CD4-positive, alpha-beta T cell (primary cell): ENCODE data around the gene NRL. TPM values are rescaled to one million over a fixed set of nuclear protein-coding genes. Genes with fewer than 3 reads are reported as not detected.

ENCODE experiments used
- ATAC-seq: fragments of 200-7000 bp; cut with Tn5 transposase; one replicate; pipeline ENCODE4 v1.10.0; 2022; ENCODE audit warnings: mild to moderate bottlenecking; ENCODE audit not compliant: poor library complexity
- CTCF ChIA-PET: fragments of 350-600 bp; sonication (Branson Sonifier 250); formaldehyde crosslinking; loops from one replicate; lab custom pipeline; 2021; ENCODE audit warnings: antibody characterized with exemption, inconsistent platforms; lab: Charles Lee
- POLR2A ChIA-PET: fragments of 350-600 bp; sonication (Branson Sonifier 250); formaldehyde crosslinking; loops from one replicate; lab custom pipeline; 2021; ENCODE audit warnings: antibody characterized with exemption, inconsistent platforms; lab: Charles Lee
- DNase-seq, 14 experiments: peaks; one replicate each; pipeline ENCODE4 v3.0.0-alpha.2; 2013 to 2020; ENCODE audit warnings: mixed read lengths in 2 of 14
- H3K27ac ChIP-seq, 2 donors: one replicate each; pipeline versions ENCODE4 v1.5.1 to v1.7.0; 2013; ENCODE audit warnings: low read length in 2 of 2, low read depth in 1 of 2, mild to moderate bottlenecking in 1 of 2
- H3K27me3 ChIP-seq, 2 experiments: 1 replicate in 1 of 2; 2 replicates in 1 of 2; pipeline versions ENCODE4 v1.6.1 to v1.7.0; 2013; ENCODE audit warnings: low read length in 2 of 2, control low read depth in 1 of 2, mild to moderate bottlenecking in 1 of 2, moderate library complexity in 1 of 2; ENCODE audit not compliant: insufficient read depth in 2 of 2, control insufficient read depth in 1 of 2
- H3K36me3 ChIP-seq: one replicate; pipeline ENCODE4 v1.6.1; 2013; ENCODE audit warnings: low read length, control low read depth; ENCODE audit not compliant: insufficient read depth
- H3K4me1 ChIP-seq: one replicate; pipeline ENCODE4 v1.6.1; 2013; ENCODE audit warnings: low read length, control low read depth; ENCODE audit not compliant: insufficient read depth
- H3K4me3 ChIP-seq: one replicate; pipeline ENCODE4 v1.5.1; 2013; ENCODE audit warnings: mild to moderate bottlenecking, low read length, moderate library complexity
- H3K9me3 ChIP-seq, 2 experiments: 1 replicate in 1 of 2; 2 replicates in 1 of 2; pipeline versions ENCODE4 v1.6.1 to v1.7.0; 2013; ENCODE audit warnings: low read length in 2 of 2, mild to moderate bottlenecking in 2 of 2, control low read depth in 1 of 2, moderate library complexity in 1 of 2; ENCODE audit not compliant: control insufficient read depth in 1 of 2, insufficient read depth in 1 of 2
- H3K27ac Mint-ChIP-seq: one replicate; pipeline ENCODE4 v1.8.0; 2020; ENCODE audit warnings: mixed read lengths
- H3K27me3 Mint-ChIP-seq: one replicate; pipeline ENCODE4 v1.8.0; 2021; ENCODE audit warnings: mixed read lengths
- H3K36me3 Mint-ChIP-seq: one replicate; pipeline ENCODE4 v1.8.0; 2021; ENCODE audit warnings: low read depth, mixed read lengths
- H3K4me1 Mint-ChIP-seq: one replicate; pipeline ENCODE4 v1.8.0; 2021; ENCODE audit warnings: low read depth, mixed read lengths
- H3K4me3 Mint-ChIP-seq: one replicate; pipeline ENCODE4 v1.8.0; 2020; ENCODE audit warnings: mild to moderate bottlenecking, mixed read lengths
- H3K9me3 Mint-ChIP-seq: one replicate; pipeline ENCODE4 v1.8.0; 2020; ENCODE audit warnings: mixed read lengths
- intact Hi-C, 2 experiments: fragments of 100-400 bp; cut with DNase I in 1 of 2; cut with micrococcal nuclease in 1 of 2; formaldehyde crosslinking; loops; one replicate each; pipeline versions ENCODE4 v1.15.1 to v1.9.0; 2023 to 2025; cut with DNase I, micrococcal nuclease
- total RNA-seq, 174 experiments: library from RNA in 2 of 174; stranded (reverse) in 2 of 174; gene quantifications; one replicate each; pipeline ENCODE4 v1.2.3 and lab custom pipeline; 2021 to 2026
- TF ChIP-seq, protein P1 (sequence below): fragments of 200-600 bp; IDR thresholded peaks from one replicate; pipeline ENCODE4 v1.8.0; 2022; ENCODE audit warnings: antibody characterized with exemption, mild to moderate bottlenecking

NRL gene
- total RNA-seq, 2 experiments from 2014 or later = 1.6 to 1.9 TPM

DNA sequence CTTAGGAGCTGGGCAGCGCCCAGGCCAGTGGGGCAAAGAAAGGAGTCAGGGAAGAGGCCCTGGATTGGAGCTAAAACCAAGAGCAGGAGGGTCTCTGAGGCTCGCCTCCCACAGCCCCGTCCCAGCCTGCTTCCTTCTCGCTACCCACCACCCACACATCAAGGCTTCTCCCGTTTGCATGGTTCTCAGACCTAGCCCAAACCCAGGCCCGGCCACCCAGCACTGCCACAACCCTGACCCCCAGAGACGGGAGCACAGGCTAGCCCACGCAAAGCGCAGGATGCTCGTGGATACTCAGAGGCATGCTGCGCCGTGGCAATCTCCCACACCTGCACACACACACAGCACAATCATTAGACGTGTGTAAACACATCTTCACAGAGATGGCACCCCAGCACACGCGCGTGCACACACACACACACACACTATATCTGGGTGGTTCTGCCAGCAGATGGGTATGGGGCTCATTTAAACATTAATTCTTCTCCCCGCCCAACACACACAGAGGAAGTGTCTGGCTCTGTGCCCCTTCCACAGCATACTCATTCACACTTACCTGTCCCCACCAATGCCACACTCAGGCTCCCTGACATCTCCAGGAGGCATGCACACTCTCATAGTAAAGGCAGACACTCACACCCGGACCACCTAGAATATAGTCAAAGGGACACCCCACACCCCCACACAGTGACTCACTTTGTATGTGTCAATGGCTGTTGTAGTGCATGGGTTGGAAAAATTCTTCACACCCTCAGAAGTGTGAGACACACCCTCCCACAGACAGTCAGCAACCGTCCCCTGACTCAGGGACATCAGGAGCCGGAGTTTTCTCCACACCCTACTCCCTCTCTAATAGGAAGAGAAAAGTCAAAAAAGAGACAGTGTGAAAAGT lies 61.8 kb downstream of the NRL start:
- Histone ChIP-seq H3K4me3 (peak overlapping the region; percentile 71), H3K27ac (no peak overlapping the region), H3K27me3 (peaks cover 0 to 16% of the 10 kb centered on the region in 2 experiments), H3K9me3 (peaks cover 0 to 10% of the 10 kb centered on the region in 2 experiments), H3K36me3 (no peaks in the 10 kb centered on the region), H3K4me1 (peaks cover 21% of the 10 kb centered on the region)
- H3K36me3 Mint-ChIP-seq = no peaks in the 10 kb centered on the region
- intact Hi-C loops = no loop called here
- H3K9me3 Mint-ChIP-seq = no peaks in the 10 kb centered on the region
- TF ChIP-seq, protein P1, sequence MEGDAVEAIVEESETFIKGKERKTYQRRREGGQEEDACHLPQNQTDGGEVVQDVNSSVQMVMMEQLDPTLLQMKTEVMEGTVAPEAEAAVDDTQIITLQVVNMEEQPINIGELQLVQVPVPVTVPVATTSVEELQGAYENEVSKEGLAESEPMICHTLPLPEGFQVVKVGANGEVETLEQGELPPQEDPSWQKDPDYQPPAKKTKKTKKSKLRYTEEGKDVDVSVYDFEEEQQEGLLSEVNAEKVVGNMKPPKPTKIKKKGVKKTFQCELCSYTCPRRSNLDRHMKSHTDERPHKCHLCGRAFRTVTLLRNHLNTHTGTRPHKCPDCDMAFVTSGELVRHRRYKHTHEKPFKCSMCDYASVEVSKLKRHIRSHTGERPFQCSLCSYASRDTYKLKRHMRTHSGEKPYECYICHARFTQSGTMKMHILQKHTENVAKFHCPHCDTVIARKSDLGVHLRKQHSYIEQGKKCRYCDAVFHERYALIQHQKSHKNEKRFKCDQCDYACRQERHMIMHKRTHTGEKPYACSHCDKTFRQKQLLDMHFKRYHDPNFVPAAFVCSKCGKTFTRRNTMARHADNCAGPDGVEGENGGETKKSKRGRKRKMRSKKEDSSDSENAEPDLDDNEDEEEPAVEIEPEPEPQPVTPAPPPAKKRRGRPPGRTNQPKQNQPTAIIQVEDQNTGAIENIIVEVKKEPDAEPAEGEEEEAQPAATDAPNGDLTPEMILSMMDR = no peak
- H3K4me1 Mint-ChIP-seq = peaks cover 14% of the 10 kb centered on the region
- CTCF ChIA-PET = interaction anchor here (1.5 to 2.2 kb wide), 3 partner anchors 38 to 108 kb away, joined by 3 to 10 read pairs (median 6); partner anchors contain the start of gene IRF9
- peak overlapping the region; percentile 90 for H3K4me3 Mint-ChIP-seq
- H3K27me3 Mint-ChIP-seq = peaks cover 25% of the 10 kb centered on the region
- ATAC-seq (no peak), DNase-seq (peak in 5 of 14 experiments; percentile 16 to 46 (median 36))
- POLR2A ChIA-PET = interaction anchor here (1.0 to 2.1 kb wide), 6 partner anchors 28 to 585 kb away, joined by 3 to 17 read pairs (median 6); partner anchors contain the start of genes DCAF11, DHRS4L2 and NRL
- no peak overlapping the region for H3K27ac Mint-ChIP-seq

GRCh38 chr14:24051789-24052655 lies 62.7 kb downstream of the NRL start, which contains the start of gene CARMIL3:
CARMIL3 (plus strand) TSS chr14:24052009; CDS start chr14:24052154, 145 bp downstream.
- Mint-ChIP-seq H3K27me3 (peaks cover 25% of the 10 kb centered on the region), H3K9me3 (no peaks in the 10 kb centered on the region), H3K27ac (no peak within 1 kb of the TSS), H3K4me1 (peaks cover 14% of the 10 kb centered on the region), H3K36me3 (no peaks in the 10 kb centered on the region), H3K4me3 (peak within 1 kb of the TSS; percentile 90)
- intact Hi-C loops = no loop called here
- Histone ChIP-seq H3K4me1 (peaks cover 21% of the 10 kb centered on the region), H3K4me3 (peak within 1 kb of the TSS; percentile 71), H3K27ac (no peak within 1 kb of the TSS), H3K9me3 (peaks cover 0 to 10% of the 10 kb centered on the region in 2 experiments), H3K36me3 (no peaks in the 10 kb centered on the region), H3K27me3 (peaks cover 0 to 16% of the 10 kb centered on the region in 2 experiments)
- TF ChIP-seq, protein P1 = no peak
- POLR2A ChIA-PET = interaction anchor here (0.6 to 2.1 kb wide), 9 partner anchors 29 to 584 kb away, joined by 3 to 17 read pairs (median 4); partner anchors contain the start of genes DCAF11, DHRS4L2, IRF9 and NRL
- ATAC-seq (peak; percentile 76), DNase-seq (peak in 13 of 14 experiments; percentile 29 to 82 (median 51))
- CTCF ChIA-PET = interaction anchor here (1.5 to 2.2 kb wide), 3 partner anchors 38 to 109 kb away, joined by 3 to 10 read pairs (median 6); partner anchors contain the start of gene IRF9
